HepG2 (cell line): ENCODE results near the gene AFAP1. TPM values are rescaled to one million over a fixed set of nuclear protein-coding genes. Genes with fewer than 3 reads are reported as not detected.

ENCODE experiments used
- ATAC-seq: fragments of 200-7000 bp; cut with Tn5 transposase; 3 replicates; pipeline ENCODE4 v1.9.1; 2020; ENCODE audit warnings: mild to moderate bottlenecking, moderate library complexity
- BruUV-seq: library from RNA; stranded (reverse); fragments of 400-500 nt; replicated peaks from 2 replicates; lab custom pipeline; 2021; lab: Mats Ljungman, UMichigan
- CTCF ChIA-PET: fragments of 300-600 bp; formaldehyde crosslinking; extraction: SDS; loops from one replicate; lab custom pipeline; 2021; ENCODE audit warnings: low total read pairs, inconsistent platforms, low intra/inter-chr PET ratio; lab: Yijun Ruan, JAX
- POLR2A ChIA-PET: fragments of 350-600 bp; sonication (Branson Sonifier 250); formaldehyde crosslinking; loops from one replicate; lab custom pipeline; 2020; ENCODE audit warnings: antibody characterized with exemption, inconsistent platforms; lab: Yijun Ruan, JAX
- DNase-seq: peaks from one replicate; pipeline ENCODE4 v3.0.0-alpha.2; 2015; ENCODE audit warnings: low spot score
- FAIRE-seq: peaks from 3 replicates; lab custom pipeline; 2011; peaks lifted over from hg19 to GRCh38; lab: Jason Lieb, UNC
- H2AFZ ChIP-seq: one replicate; pipeline ENCODE4 v1.6.1; 2011; ENCODE audit warnings: low read length, inconsistent platforms
- H3K27ac ChIP-seq: fragments of 300-600 bp; 3 replicates; pipeline ENCODE4 v1.8.0; 2011; ENCODE audit warnings: mixed run types, mild to moderate bottlenecking, mixed read lengths, low read length, inconsistent platforms; ENCODE audit not compliant: insufficient read depth; ENCODE audit errors: extremely low read length
- H3K27me3 ChIP-seq, 2 experiments: fragments of 200-600 bp in 1 of 2; 2 replicates in 1 of 2; 3 replicates in 1 of 2; pipeline versions ENCODE4 v1.6.0 to v1.8.0; 2011; ENCODE audit warnings: low read length in 2 of 2, mild to moderate bottlenecking in 2 of 2, moderate library complexity in 2 of 2, inconsistent platforms in 1 of 2; ENCODE audit not compliant: insufficient read depth in 2 of 2, control insufficient read depth in 1 of 2
- H3K36me3 ChIP-seq, 2 experiments: fragments of 200-600 bp in 1 of 2; replicated peaks in 1 of 2; 2 replicates in 1 of 2; 3 replicates in 1 of 2; pipeline versions ENCODE4 v1.5.1 to v1.8.0; 2011; ENCODE audit warnings: low read length in 2 of 2, inconsistent platforms in 1 of 2; ENCODE audit not compliant: insufficient read depth in 2 of 2, control insufficient read depth in 1 of 2
- H3K4me1 ChIP-seq: 2 replicates; pipeline ENCODE4 v1.5.1; 2012; ENCODE audit warnings: low read length, inconsistent platforms; ENCODE audit not compliant: insufficient read depth
- H3K4me2 ChIP-seq: 2 replicates; pipeline ENCODE4 v1.6.0; 2011; ENCODE audit warnings: low read depth, low read length, inconsistent platforms
- H3K4me3 ChIP-seq, 3 experiments: fragments of 200-600 bp in 1 of 3; sonication (generic), shearing (Covaris generic) in 1 of 3; replicated peaks in 1 of 3; 2 replicates each; pipeline ENCODE4 v1.5.1; 2011 to 2016; ENCODE audit warnings: low read length in 3 of 3, inconsistent platforms in 2 of 3, low read depth in 2 of 3, mild to moderate bottlenecking in 2 of 3, control low read depth in 1 of 3, mixed read lengths in 1 of 3; ENCODE audit not compliant: insufficient read depth in 1 of 3
- H3K79me2 ChIP-seq: one replicate; pipeline ENCODE4 v1.6.1; 2011; ENCODE audit warnings: low read length, inconsistent platforms; ENCODE audit not compliant: insufficient read depth
- H3K9ac ChIP-seq: 2 replicates; pipeline ENCODE4 v1.6.0; 2011; ENCODE audit warnings: mild to moderate bottlenecking, low read depth, low read length, inconsistent platforms; ENCODE audit not compliant: insufficient read depth
- H3K9me3 ChIP-seq: 2 replicates; pipeline ENCODE4 v1.5.1; 2012; ENCODE audit warnings: mild to moderate bottlenecking, low read length
- H4K20me1 ChIP-seq: 2 replicates; pipeline ENCODE4 v1.6.0; 2011; ENCODE audit warnings: inconsistent platforms, mild to moderate bottlenecking, low read length, moderate library complexity; ENCODE audit not compliant: insufficient read depth
- ARID5B ChIP-seq: IDR thresholded peaks from 2 replicates; pipeline ENCODE4 v1.4.0; 2020; ENCODE audit warnings: mild to moderate bottlenecking, missing genetic modification reagents
- ELF3 ChIP-seq: IDR thresholded peaks from 2 replicates; pipeline ENCODE4 v1.6.1; 2016; ENCODE audit warnings: missing genetic modification reagents, missing compliant biosample characterization
- ESRRA ChIP-seq: sonication (generic); formaldehyde crosslinking; IDR thresholded peaks from 2 replicates; pipeline ENCODE4 v1.5.1; 2020; ENCODE audit warnings: mild to moderate bottlenecking, low read depth, missing genetic modification reagents
- HMG20A ChIP-seq: IDR thresholded peaks from 2 replicates; pipeline ENCODE4 v1.6.1; 2016; ENCODE audit warnings: borderline replicate concordance
- HOXD1 ChIP-seq: sonication (generic); formaldehyde crosslinking; IDR thresholded peaks from 2 replicates; pipeline ENCODE4 v1.5.0; 2020; ENCODE audit warnings: missing genetic modification reagents
- IKZF4 ChIP-seq: sonication (generic); formaldehyde crosslinking; IDR thresholded peaks from 2 replicates; pipeline ENCODE4 v1.5.1; 2020; ENCODE audit warnings: borderline replicate concordance, mild to moderate bottlenecking, low read depth, missing genetic modification reagents; ENCODE audit errors: not compliant biosample characterization
- MBNL3 ChIP-seq: fragments of 250-450 bp; sonication (Bioruptor Pico); conservative IDR thresholded peaks from 2 replicates; pipeline ENCODE4 v1.8.0; 2022; ENCODE audit warnings: mild to moderate bottlenecking, inconsistent platforms
- NFE2 ChIP-seq: sonication (generic); formaldehyde crosslinking; IDR thresholded peaks from 2 replicates; pipeline ENCODE4 v1.4.0; 2020; ENCODE audit warnings: missing genetic modification reagents
- POLR2AphosphoS5 ChIP-seq: IDR thresholded peaks from 2 replicates; pipeline ENCODE4 v1.6.1; 2012; ENCODE audit warnings: low read depth, low read length
- RCOR2 ChIP-seq: IDR thresholded peaks from 2 replicates; pipeline ENCODE4 v1.6.1; 2016; ENCODE audit warnings: missing biosample characterization, missing genetic modification reagents
- TFDP1 ChIP-seq: IDR thresholded peaks from 2 replicates; pipeline ENCODE4 v1.6.1; 2016; ENCODE audit warnings: missing compliant biosample characterization, missing genetic modification reagents, borderline replicate concordance
- ZBTB33 ChIP-seq: sonication (generic); formaldehyde crosslinking; IDR thresholded peaks from 2 replicates; pipeline ENCODE4 v1.4.0; 2020; ENCODE audit warnings: missing genetic modification reagents
- ZMYM4 ChIP-seq: sonication (generic); formaldehyde crosslinking; IDR thresholded peaks from 2 replicates; pipeline ENCODE4 v1.8.1; 2023; ENCODE audit warnings: mild to moderate bottlenecking, missing genetic modification reagents
- ZNF691 ChIP-seq: sonication (generic); formaldehyde crosslinking; IDR thresholded peaks from 2 replicates; pipeline ENCODE4 v1.4.0; 2020; ENCODE audit warnings: missing genetic modification reagents, low read depth, mild to moderate bottlenecking, borderline replicate concordance
- WGBS: methylation state at CpG from one replicate; pipeline ENCODE4 v1.1.6; 2017; ENCODE audit warnings: low lambda C conversion rate; 5-methylcytosine and 5-hydroxymethylcytosine counted together
- in situ Hi-C: cut with HindIII; loops from 2 replicates; pipeline ENCODE4 v1.10.0; 2017; ENCODE audit warnings: low pct_unique_long_range_greater_than_20kb; ENCODE audit not compliant: extremely low pct_ligation_motif_present
- intact Hi-C: fragments of 100-400 bp; cut with micrococcal nuclease; formaldehyde crosslinking; loops from one replicate; pipeline ENCODE4 v1.10.0; 2022; ENCODE audit not compliant: unreplicated experiment
- polyA plus RNA-seq, 8 experiments: library from polyadenylated mRNA; depleted of rRNA in 3 of 8; stranded (reverse) in 7 of 8; unstranded in 1 of 8; fragments of >200 nt; fragmentation: Illumina TruSeq in 4 of 8; extraction: Trizol in 4 of 8; gene quantifications; 2 replicates each; pipeline versions ENCODE4 v1.2.1 to v1.2.3, GENCODE V29; 2011 to 2016; ENCODE audit warnings: low read depth in 4 of 8, missing spikeins in 1 of 8, mixed read lengths in 1 of 8; ENCODE audit not compliant: insufficient read depth in 1 of 8
- total RNA-seq, 5 experiments: library from RNA; depleted of rRNA; stranded (reverse); fragments of >200 nt; fragmentation: Illumina TruSeq; extraction: Trizol; gene quantifications; 2 replicates each; pipeline ENCODE4 v1.2.3, GENCODE V29; 2016; ENCODE audit warnings: low read depth in 1 of 5

Gene AFAP1
- total and polyA plus RNA-seq, 2 of the 13 experiments (the other 11 are each of a cell fraction or from before 2014, with no cell fraction given), result 2.5 TPM

- Histone ChIP-seq H3K36me3 (peaks cover 0 to 17% of the 10 kb centered on the region in 2 experiments; a peak in 3 of 5 replicates), H3K27me3 (no peaks in the 10 kb centered on the region), H2AFZ (no peak overlapping the region), H3K4me1 (peaks cover 42% of the 10 kb centered on the region), H3K4me2 (no peak overlapping the region), H4K20me1 (no peaks in the 10 kb centered on the region), H3K79me2 (no peaks in the 10 kb centered on the region), H3K4me3 (no peak overlapping the region), H3K27ac (no peak overlapping the region), H3K9ac (no peak overlapping the region), H3K9me3 (no peaks in the 10 kb centered on the region)
- peak; percentile 18; the same call in 1 of the 3 replicates for ATAC-seq
- peak; percentile 28 for FAIRE-seq
- in situ Hi-C loops, result loop anchor here (5.0 kb wide), 3 partner anchors 37 to 183 kb away; no protein-coding TSS in a partner anchor
- intact Hi-C loops, result loop anchor here (1.0 kb wide), 3 partner anchors 40 to 183 kb away; no protein-coding TSS in a partner anchor
- ChIA-PET POLR2A (interaction anchor here (1.4 to 1.5 kb wide), 3 partner anchors 25 to 181 kb away, joined by 3 to 5 read pairs (median 5); no protein-coding TSS in a partner anchor), CTCF (interaction anchor here (0.6 to 3.3 kb wide), 5 partner anchors 34 to 183 kb away, joined by 3 to 44 read pairs (median 6); no protein-coding TSS in a partner anchor)
- DNase-seq, result peak; percentile 62
- BruUV-seq, result no TSS peak
- WGBS, result 56% methylated on average over 16 of the region's 16 CpGs
- TF ChIP-seq POLR2AphosphoS5 (no peak), ELF3 (CRISPR knock-in tag) (peak; percentile 23; the same call in 1 of the 2 replicates), ZMYM4 (CRISPR knock-in tag) (no peak), HOXD1 (CRISPR knock-in tag) (no peak), ESRRA (CRISPR knock-in tag) (no peak), TFDP1 (CRISPR knock-in tag) (no peak), HMG20A (CRISPR knock-in tag) (no peak), NFE2 (CRISPR knock-in tag) (no peak), ZNF691 (CRISPR knock-in tag) (no peak), ARID5B (peak; percentile 15; the same call in 1 of the 2 replicates), MBNL3 (CRISPR knock-in tag) (no peak), ZBTB33 (CRISPR knock-in tag) (peak; percentile 16; the same call in 1 of the 2 replicates), RCOR2 (CRISPR knock-in tag) (no peak), IKZF4 (no peak)
Observed at GRCh38 chr4:7803992-7804755, 135.5 kb downstream of the AFAP1 start.
